Endodermal cell (in vitro differentiated cells): ENCODE results near the gene CPT1A. TPM values are rescaled to one million over a fixed set of nuclear protein-coding genes. Genes with fewer than 3 reads are reported as not detected.

Source experiments
- DNase-seq: peaks from one replicate; pipeline ENCODE4 v3.0.0-alpha.2; 2017
- H3K27ac ChIP-seq: 2 replicates; pipeline ENCODE4 v1.5.1; 2013; ENCODE audit warnings: mild to moderate bottlenecking, low read depth, low read length, moderate library complexity
- H3K27me3 ChIP-seq: 2 replicates; pipeline ENCODE4 v1.6.1; 2013; ENCODE audit warnings: mild to moderate bottlenecking, low read length, moderate library complexity; ENCODE audit not compliant: insufficient read depth, control insufficient read depth, poor library complexity, severe bottlenecking
- H3K36me3 ChIP-seq: 2 replicates; pipeline ENCODE4 v1.7.0; 2013; ENCODE audit warnings: mild to moderate bottlenecking, low read length, moderate library complexity; ENCODE audit not compliant: control insufficient read depth, insufficient read depth
- H3K4me1 ChIP-seq: one replicate; pipeline ENCODE4 v1.7.0; 2013; ENCODE audit warnings: low read length; ENCODE audit not compliant: control insufficient read depth, insufficient read depth
- H3K4me3 ChIP-seq: 2 replicates; pipeline ENCODE4 v1.5.1; 2013; ENCODE audit warnings: mild to moderate bottlenecking, low read length, moderate library complexity
- H3K9ac ChIP-seq: 2 replicates; pipeline ENCODE4 v1.6.1; 2013; ENCODE audit warnings: mild to moderate bottlenecking, low read length, moderate library complexity; ENCODE audit not compliant: poor library complexity, severe bottlenecking; ENCODE audit errors: extremely low read depth
- H3K9me3 ChIP-seq: 2 replicates; pipeline ENCODE4 v1.6.1; 2013; ENCODE audit warnings: mild to moderate bottlenecking, low read length, moderate library complexity; ENCODE audit not compliant: control insufficient read depth
- H3K27ac Mint-ChIP-seq: 2 replicates; pipeline ENCODE4 v1.8.0; 2020; ENCODE audit warnings: mixed read lengths
- H3K27me3 Mint-ChIP-seq: 2 replicates; pipeline ENCODE4 v1.8.0; 2021; ENCODE audit warnings: mild to moderate bottlenecking, mixed read lengths; ENCODE audit not compliant: insufficient read depth
- H3K36me3 Mint-ChIP-seq: 2 replicates; pipeline ENCODE4 v1.8.0; 2020; ENCODE audit warnings: low read depth, mixed read lengths
- H3K4me1 Mint-ChIP-seq: 2 replicates; pipeline ENCODE4 v1.8.0; 2020; ENCODE audit warnings: mixed read lengths
- H3K4me3 Mint-ChIP-seq: 2 replicates; pipeline ENCODE4 v1.8.0; 2020; ENCODE audit warnings: mild to moderate bottlenecking, moderate library complexity, mixed read lengths
- H3K9me3 Mint-ChIP-seq: 2 replicates; pipeline ENCODE4 v1.8.0; 2020; ENCODE audit warnings: mild to moderate bottlenecking, mixed read lengths
- CTCF ChIP-seq: fragments of 200-600 bp; sonication (generic); conservative IDR thresholded peaks from 2 replicates; pipeline ENCODE4 v1.5.0; 2021; ENCODE audit warnings: antibody characterized with exemption, mild to moderate bottlenecking
- WGBS, 2 experiments: methylation state at CpG; one replicate each; pipeline versions ENCODE4 v1.1.5 to v1.1.7; 2013; ENCODE audit warnings: missing lambda C conversion rate in 2 of 2, mixed read lengths in 1 of 2; ENCODE audit not compliant: insufficient coverage in 1 of 2, insufficient read length in 1 of 2; 5-methylcytosine and 5-hydroxymethylcytosine counted together
- total RNA-seq, 2 donors: library from RNA; stranded (reverse); fragmentation: NEBNext Ultra II Directional in 1 of 2; extraction: Animal tissue kit (Norgen Biotek cat#: 25700) in 1 of 2; gene quantifications; 2 replicates in 1 of 2; 3 replicates in 1 of 2; pipeline ENCODE4 v1.2.1, GENCODE V29; 2021

Gene CPT1A
- total RNA-seq, 2 donors from 2014 or later: 3.3 to 7.3 TPM

DNA sequence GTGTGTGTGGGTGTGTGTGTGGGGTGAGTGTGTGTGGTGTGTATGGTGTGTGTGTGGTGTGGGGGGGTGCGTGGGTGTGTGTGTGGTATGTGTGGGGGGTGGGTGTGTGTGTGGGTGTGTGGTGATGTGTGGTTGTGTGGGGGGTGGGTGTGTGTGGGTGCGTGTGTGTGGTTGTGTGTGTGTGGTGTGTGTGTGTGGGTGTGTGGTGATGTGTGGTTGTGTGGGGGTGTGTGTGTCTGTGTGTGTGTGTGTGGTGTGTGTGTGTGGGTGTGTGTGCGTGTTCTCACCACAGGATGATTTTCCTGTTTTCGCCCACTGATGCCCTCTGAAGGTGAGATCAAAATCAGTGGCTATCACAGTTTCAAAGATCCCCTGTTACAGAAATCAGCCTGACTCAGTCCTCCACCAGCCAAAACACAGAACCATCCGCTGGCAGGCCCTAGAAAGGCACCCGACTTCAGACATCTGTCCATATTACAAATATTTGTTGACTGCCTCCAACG is 24.7 kb downstream of the CPT1A start:
- no peak for TF ChIP-seq CTCF
- H3K36me3 Mint-ChIP-seq: peaks cover 6% of the 10 kb centered on the region
- H3K4me3 Mint-ChIP-seq: no peak overlapping the region
- H3K27me3 Mint-ChIP-seq: no peaks in the 10 kb centered on the region
- H3K4me3 ChIP-seq: no peak overlapping the region
- no peak overlapping the region for H3K9ac ChIP-seq
- H3K27ac Mint-ChIP-seq: no peak overlapping the region
- H3K27me3 ChIP-seq: no peaks in the 10 kb centered on the region
- no peaks in the 10 kb centered on the region for H3K9me3 Mint-ChIP-seq
- DNase-seq: no peak
- H3K36me3 ChIP-seq: no peaks in the 10 kb centered on the region
- no peak overlapping the region for H3K27ac ChIP-seq
- no peaks in the 10 kb centered on the region for H3K9me3 ChIP-seq
- no peaks in the 10 kb centered on the region for H3K4me1 ChIP-seq
- WGBS, 2 experiments: 60 to 80% methylated on average over 1 to 6 of the region's 7 CpGs
- H3K4me1 Mint-ChIP-seq: no peaks in the 10 kb centered on the region

GRCh38 chr11:68816251-68816776 is 25.4 kb downstream of the CPT1A start:
- no peaks in the 10 kb centered on the region for H3K27me3 Mint-ChIP-seq
- H3K4me3 Mint-ChIP-seq: no peak overlapping the region
- Histone ChIP-seq H3K27me3 (no peaks in the 10 kb centered on the region), H3K9ac (no peak overlapping the region), H3K36me3 (no peaks in the 10 kb centered on the region), H3K9me3 (no peaks in the 10 kb centered on the region), H3K4me1 (no peaks in the 10 kb centered on the region), H3K4me3 (no peak overlapping the region), H3K27ac (no peak overlapping the region)
- no peaks in the 10 kb centered on the region for H3K9me3 Mint-ChIP-seq
- TF ChIP-seq CTCF: no peak
- 90 to 96% methylated on average over 8 to 21 of the region's 22 CpGs for WGBS, 2 experiments
- no peaks in the 10 kb centered on the region for H3K4me1 Mint-ChIP-seq
- H3K27ac Mint-ChIP-seq: no peak overlapping the region
- H3K36me3 Mint-ChIP-seq: peaks cover 6% of the 10 kb centered on the region
- DNase-seq: no peak

DNA sequence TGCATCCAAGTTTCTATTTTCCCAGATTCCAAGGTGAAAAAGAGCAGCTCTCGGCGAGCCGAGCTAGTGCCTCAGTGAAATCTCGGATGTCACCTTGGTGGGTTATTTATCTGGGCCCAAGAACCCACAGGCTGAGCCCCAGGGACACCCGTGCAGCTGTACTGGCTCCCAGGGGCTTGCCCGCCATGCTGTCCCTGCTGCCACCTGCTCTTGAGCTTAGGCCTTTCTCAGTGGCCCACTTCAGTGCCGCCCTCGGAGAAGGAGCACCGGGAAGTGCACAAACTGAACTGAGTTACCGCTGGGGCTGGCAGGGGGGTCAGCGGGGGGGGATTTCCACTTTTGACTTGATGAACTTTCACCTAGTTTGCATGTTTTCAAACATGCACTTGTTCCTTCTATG is 27.9 kb downstream of the CPT1A start:
- 93 to 95% methylated on average over 6 to 11 of the region's 11 CpGs for WGBS, 2 experiments
- H3K9ac ChIP-seq: no peak overlapping the region
- H3K27ac ChIP-seq: no peak overlapping the region
- TF ChIP-seq CTCF: no peak
- peaks cover 6% of the 10 kb centered on the region for H3K36me3 Mint-ChIP-seq
- H3K4me1 Mint-ChIP-seq: no peaks in the 10 kb centered on the region
- no peaks in the 10 kb centered on the region for H3K9me3 ChIP-seq
- no peak for DNase-seq
- no peaks in the 10 kb centered on the region for H3K4me1 ChIP-seq
- no peaks in the 10 kb centered on the region for H3K36me3 ChIP-seq
- no peak overlapping the region for H3K4me3 ChIP-seq
- H3K27me3 ChIP-seq: no peaks in the 10 kb centered on the region
- H3K9me3 Mint-ChIP-seq: no peaks in the 10 kb centered on the region
- no peak overlapping the region for H3K27ac Mint-ChIP-seq
- no peaks in the 10 kb centered on the region for H3K27me3 Mint-ChIP-seq
- H3K4me3 Mint-ChIP-seq: no peak overlapping the region
